Caco-2 (cell line): ENCODE measurements around the gene FBXL3. TPM values are rescaled to one million over a fixed set of nuclear protein-coding genes. Genes with fewer than 3 reads are reported as not detected.

ENCODE experiments used
- Bru-seq: library from RNA; stranded (reverse); fragments of 400-500 nt; gene quantifications from one replicate; lab custom pipeline; 2021; lab: Mats Ljungman, UMichigan
- BruChase-seq, 2 experiments: library from RNA; stranded (reverse); fragments of 400-500 nt; gene quantifications; one replicate each; lab custom pipeline; 2021; lab: Mats Ljungman, UMichigan
- BruUV-seq: library from RNA; stranded (reverse); fragments of 400-500 nt; replicated peaks from 2 replicates; lab custom pipeline; 2021; lab: Mats Ljungman, UMichigan
- CTCF ChIA-PET: fragments of 300-600 bp; sonication (Branson Sonifier 250); formaldehyde crosslinking; loops from one replicate; lab custom pipeline; 2022; ENCODE audit warnings: antibody characterized with exemption; lab: Charles Lee
- POLR2A ChIA-PET: fragments of 300-600 bp; sonication (Branson Sonifier 250); formaldehyde crosslinking; loops from one replicate; lab custom pipeline; 2022; ENCODE audit warnings: antibody characterized with exemption; lab: Charles Lee
- DNase-seq, 2 experiments: peaks; one replicate each; pipeline versions ENCODE4 v3.0.0 to v3.0.0-alpha.2; 2020 to 2022
- H3K27me3 ChIP-seq: replicated peaks from 2 replicates; pipeline ENCODE4 v1.6.0; 2011; ENCODE audit warnings: low read length; ENCODE audit not compliant: control insufficient read depth, insufficient read depth
- H3K36me3 ChIP-seq: 2 replicates; pipeline ENCODE4 v1.5.1; 2011; ENCODE audit warnings: low read length; ENCODE audit not compliant: control insufficient read depth, insufficient read depth
- H3K4me1 ChIP-seq: fragments of 250-450 bp; sonication (Bioruptor Pico); 2 replicates; pipeline ENCODE4 v1.5.1; 2020; ENCODE audit warnings: mild to moderate bottlenecking
- H3K4me3 ChIP-seq: 2 replicates; pipeline ENCODE4 v1.5.1; 2011; ENCODE audit warnings: low read depth, mild to moderate bottlenecking, control low read depth, low read length
- H3K9me3 ChIP-seq: fragments of 250-450 bp; sonication (Bioruptor Pico); 2 replicates; pipeline ENCODE4 v1.5.1; 2020; ENCODE audit warnings: mild to moderate bottlenecking, moderate library complexity
- H3K27ac Mint-ChIP-seq: one replicate; pipeline ENCODE4 v1.8.0; 2022; ENCODE audit warnings: mixed read lengths; ENCODE audit not compliant: unreplicated experiment
- H3K27me3 Mint-ChIP-seq: one replicate; pipeline ENCODE4 v1.8.0; 2022; ENCODE audit warnings: mixed read lengths; ENCODE audit not compliant: insufficient read depth, unreplicated experiment
- H3K36me3 Mint-ChIP-seq: one replicate; pipeline ENCODE4 v1.8.0; 2022; ENCODE audit warnings: mild to moderate bottlenecking, mixed read lengths; ENCODE audit not compliant: insufficient read depth, unreplicated experiment
- H3K4me1 Mint-ChIP-seq: one replicate; pipeline ENCODE4 v1.8.0; 2022; ENCODE audit warnings: low read depth, mixed read lengths; ENCODE audit not compliant: unreplicated experiment
- H3K4me3 Mint-ChIP-seq: one replicate; pipeline ENCODE4 v1.8.0; 2022; ENCODE audit warnings: mild to moderate bottlenecking, moderate library complexity, mixed read lengths; ENCODE audit not compliant: unreplicated experiment
- H3K9me3 Mint-ChIP-seq: one replicate; pipeline ENCODE4 v1.8.0; 2022; ENCODE audit warnings: mixed read lengths; ENCODE audit not compliant: unreplicated experiment
- intact Hi-C: fragments of 100-400 bp; cut with micrococcal nuclease; formaldehyde crosslinking; loops from one replicate; pipeline ENCODE4 v1.10.0; 2022; ENCODE audit not compliant: unreplicated experiment
- long read RNA-seq: library from polyadenylated mRNA; stranded (forward); transcript quantifications from one replicate; pipeline ENCODE4 v2.0.0, GENCODE V29; 2022
- total RNA-seq: library from RNA; stranded (reverse); gene quantifications from 2 replicates; pipeline ENCODE4 v1.2.3, GENCODE V29; 2022
- TF ChIP-seq, protein P1 (sequence below), 2 experiments: fragments of 200-600 bp in 1 of 2; IDR thresholded peaks; 1 replicate in 1 of 2; 2 replicates in 1 of 2; pipeline versions ENCODE4 v1.5.1 to v1.8.0; 2011 to 2022; ENCODE audit warnings: antibody characterized with exemption in 1 of 2, control low read depth in 1 of 2, inconsistent platforms in 1 of 2, low read depth in 1 of 2, low read length in 1 of 2, mild to moderate bottlenecking in 1 of 2, moderate library complexity in 1 of 2; ENCODE audit not compliant: insufficient read depth in 1 of 2, severe bottlenecking in 1 of 2, unreplicated experiment in 1 of 2

FBXL3 gene, protein sequence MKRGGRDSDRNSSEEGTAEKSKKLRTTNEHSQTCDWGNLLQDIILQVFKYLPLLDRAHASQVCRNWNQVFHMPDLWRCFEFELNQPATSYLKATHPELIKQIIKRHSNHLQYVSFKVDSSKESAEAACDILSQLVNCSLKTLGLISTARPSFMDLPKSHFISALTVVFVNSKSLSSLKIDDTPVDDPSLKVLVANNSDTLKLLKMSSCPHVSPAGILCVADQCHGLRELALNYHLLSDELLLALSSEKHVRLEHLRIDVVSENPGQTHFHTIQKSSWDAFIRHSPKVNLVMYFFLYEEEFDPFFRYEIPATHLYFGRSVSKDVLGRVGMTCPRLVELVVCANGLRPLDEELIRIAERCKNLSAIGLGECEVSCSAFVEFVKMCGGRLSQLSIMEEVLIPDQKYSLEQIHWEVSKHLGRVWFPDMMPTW
- total RNA-seq (26.0 and 31.8 TPM in 2 replicates), Bru-seq, nascent RNA (percentile 94 among the genes with signal in this experiment), BruChase-seq, experiment 1, labeled RNA remaining after a 2-hour chase (percentile 96 among the genes with signal in this experiment), BruChase-seq, experiment 2, labeled RNA remaining after a 6-hour chase (percentile 77 among the genes with signal in this experiment)
- long read RNA-seq, transcript FBXL3-201 (5 exons, 3,503 nt): major isoform, 60 of 90 reads
- long read RNA-seq, partial matches to known transcripts: 1 of 90 reads
- long read RNA-seq, other reads (novel, unspliced or antisense): 29 of 90 reads

DNA sequence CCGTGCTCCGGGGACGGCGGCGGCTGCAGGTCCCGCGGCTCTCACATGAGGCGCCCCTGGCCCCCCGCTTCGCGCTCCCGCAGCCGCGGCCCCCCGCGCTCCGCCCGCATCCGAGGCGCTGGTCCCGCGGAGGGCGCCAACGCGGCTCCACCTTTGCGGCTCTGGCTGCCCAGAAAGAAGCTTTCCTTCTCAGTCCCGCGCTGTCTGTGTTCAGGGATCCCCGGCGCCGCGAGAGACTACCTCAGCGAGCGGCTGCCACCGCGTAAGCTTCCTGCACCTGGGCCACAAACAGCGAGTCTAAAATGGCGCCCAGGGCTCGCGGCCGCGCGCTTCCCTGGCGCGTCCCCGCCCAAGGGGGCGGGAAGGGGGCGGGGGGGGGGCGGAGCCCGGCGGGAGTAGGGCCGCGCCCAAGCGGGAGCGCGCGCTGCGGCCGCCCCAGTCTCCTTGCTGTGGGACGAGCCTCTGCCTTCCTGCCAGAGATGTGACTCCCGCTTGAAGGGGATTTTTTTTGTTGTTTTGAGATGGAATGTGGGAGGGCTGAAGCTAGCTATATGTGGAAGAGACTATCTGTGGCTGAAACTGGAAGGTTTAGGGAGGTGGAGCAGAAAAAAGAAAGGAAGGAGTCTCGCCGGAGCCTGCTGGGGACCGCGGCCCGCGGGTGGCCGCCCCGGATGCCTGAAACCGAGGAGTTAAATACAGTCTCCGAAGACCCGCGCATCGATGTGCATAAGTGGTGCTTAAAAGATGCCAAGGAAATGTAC is at the start of gene FBXL3:
TSS of gene FBXL3 (minus strand) at position 299 of the 761 bp plus-strand sequence. CDS start 5,299 bp downstream, outside the sequence.
- CTCF ChIA-PET: interaction anchor here (0.6 kb wide), 1 partner anchor 303 kb away, joined by 4 read pairs; no protein-coding TSS in a partner anchor
- TF ChIP-seq, protein P1, sequence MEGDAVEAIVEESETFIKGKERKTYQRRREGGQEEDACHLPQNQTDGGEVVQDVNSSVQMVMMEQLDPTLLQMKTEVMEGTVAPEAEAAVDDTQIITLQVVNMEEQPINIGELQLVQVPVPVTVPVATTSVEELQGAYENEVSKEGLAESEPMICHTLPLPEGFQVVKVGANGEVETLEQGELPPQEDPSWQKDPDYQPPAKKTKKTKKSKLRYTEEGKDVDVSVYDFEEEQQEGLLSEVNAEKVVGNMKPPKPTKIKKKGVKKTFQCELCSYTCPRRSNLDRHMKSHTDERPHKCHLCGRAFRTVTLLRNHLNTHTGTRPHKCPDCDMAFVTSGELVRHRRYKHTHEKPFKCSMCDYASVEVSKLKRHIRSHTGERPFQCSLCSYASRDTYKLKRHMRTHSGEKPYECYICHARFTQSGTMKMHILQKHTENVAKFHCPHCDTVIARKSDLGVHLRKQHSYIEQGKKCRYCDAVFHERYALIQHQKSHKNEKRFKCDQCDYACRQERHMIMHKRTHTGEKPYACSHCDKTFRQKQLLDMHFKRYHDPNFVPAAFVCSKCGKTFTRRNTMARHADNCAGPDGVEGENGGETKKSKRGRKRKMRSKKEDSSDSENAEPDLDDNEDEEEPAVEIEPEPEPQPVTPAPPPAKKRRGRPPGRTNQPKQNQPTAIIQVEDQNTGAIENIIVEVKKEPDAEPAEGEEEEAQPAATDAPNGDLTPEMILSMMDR (IDR thresholded peaks at IDR 0.05; ENCODE audit: insufficient read depth in 1 of 2, low read depth in 1 of 2, low read length in 1 of 2, severe bottlenecking in 1 of 2, unreplicated experiment in 1 of 2): no peak
- no TSS peak for BruUV-seq
- POLR2A ChIA-PET: interaction anchor here (0.6 to 1.3 kb wide), 3 partner anchors 16 to 324 kb away, joined by 3 to 8 read pairs (median 4); no protein-coding TSS in a partner anchor
- no peaks in the 10 kb centered on the region for H3K36me3 ChIP-seq
- no peaks in the 10 kb centered on the region for H3K9me3 ChIP-seq
- intact Hi-C loops: loop anchor here (1.0 to 2.0 kb wide), 2 partner anchors 35 to 300 kb away; partner anchors contain the start of genes CLN5 and MYCBP2
- H3K4me3 ChIP-seq: peak within 1 kb of the TSS; percentile 98
- Mint-ChIP-seq H3K36me3 (no peaks in the 10 kb centered on the region), H3K9me3 (no peaks in the 10 kb centered on the region), H3K27me3 (peaks cover under 1% of the 10 kb centered on the region), H3K4me3 (peak within 1 kb of the TSS; percentile 87), H3K27ac (peak within 1 kb of the TSS; percentile 88), H3K4me1 (peaks cover 20% of the 10 kb centered on the region)
- DNase-seq: peak; percentile 86 to 87
- peaks cover 22% of the 10 kb centered on the region for H3K4me1 ChIP-seq
- H3K27me3 ChIP-seq: no peaks in the 10 kb centered on the region

DNA sequence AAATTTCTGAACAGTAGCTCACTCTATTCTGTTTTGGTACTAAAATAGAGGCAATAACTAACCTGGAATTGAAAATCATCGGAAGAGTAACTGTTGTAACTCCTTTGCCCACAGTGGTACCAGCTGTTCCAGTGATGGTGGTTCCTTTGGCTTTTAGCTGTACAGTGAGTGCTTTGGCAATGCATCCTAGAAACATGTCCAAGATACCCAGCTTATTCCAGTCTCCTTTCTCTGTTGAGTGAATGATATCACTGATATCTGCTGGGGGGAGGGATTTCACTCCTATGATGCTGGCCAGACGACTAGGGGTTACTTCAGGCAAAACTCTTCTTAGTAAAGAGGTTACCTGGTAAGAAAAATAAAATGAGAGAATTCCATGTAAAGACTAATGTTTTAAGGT is 40.6 kb upstream of the FBXL3 start:
- H3K27me3 Mint-ChIP-seq: no peaks in the 10 kb centered on the region
- Histone ChIP-seq H3K9me3 (no peaks in the 10 kb centered on the region), H3K4me1 (no peaks in the 10 kb centered on the region), H3K27me3 (no peaks in the 10 kb centered on the region), H3K4me3 (no peak overlapping the region), H3K36me3 (no peaks in the 10 kb centered on the region)
- POLR2A ChIA-PET: no interaction called here
- H3K4me3 Mint-ChIP-seq: no peak overlapping the region
- no peak overlapping the region for H3K27ac Mint-ChIP-seq
- no peak for DNase-seq
- CTCF ChIA-PET: no interaction called here
- intact Hi-C loops: no loop called here
- TF ChIP-seq, protein P1 (IDR thresholded peaks at IDR 0.05; ENCODE audit: insufficient read depth in 1 of 2, low read depth in 1 of 2, low read length in 1 of 2, severe bottlenecking in 1 of 2, unreplicated experiment in 1 of 2): no peak
- no TSS peak for BruUV-seq
- no peaks in the 10 kb centered on the region for H3K4me1 Mint-ChIP-seq
- H3K36me3 Mint-ChIP-seq: no peaks in the 10 kb centered on the region
- no peaks in the 10 kb centered on the region for H3K9me3 Mint-ChIP-seq
